Testis (tissue), 2 donors: ENCODE results near the gene FAM193B.

Source experiments
- CTCF ChIP-seq, 3 experiments: fragments of 450-650 bp in 2 of 3; fragments of 200-600 bp in 1 of 3; sonication (generic) in 1 of 3; IDR thresholded peaks; one replicate each; pipeline ENCODE4 v1.5.1; 2016 to 2019; ENCODE audit warnings: antibody characterized with exemption in 3 of 3, mild to moderate bottlenecking in 2 of 3, moderate library complexity in 1 of 3
- POLR2A ChIP-seq: fragments of 450-650 bp; IDR thresholded peaks from one replicate; pipeline ENCODE4 v1.6.1; 2017; ENCODE audit warnings: antibody characterized with exemption, mild to moderate bottlenecking, moderate library complexity

DNA sequence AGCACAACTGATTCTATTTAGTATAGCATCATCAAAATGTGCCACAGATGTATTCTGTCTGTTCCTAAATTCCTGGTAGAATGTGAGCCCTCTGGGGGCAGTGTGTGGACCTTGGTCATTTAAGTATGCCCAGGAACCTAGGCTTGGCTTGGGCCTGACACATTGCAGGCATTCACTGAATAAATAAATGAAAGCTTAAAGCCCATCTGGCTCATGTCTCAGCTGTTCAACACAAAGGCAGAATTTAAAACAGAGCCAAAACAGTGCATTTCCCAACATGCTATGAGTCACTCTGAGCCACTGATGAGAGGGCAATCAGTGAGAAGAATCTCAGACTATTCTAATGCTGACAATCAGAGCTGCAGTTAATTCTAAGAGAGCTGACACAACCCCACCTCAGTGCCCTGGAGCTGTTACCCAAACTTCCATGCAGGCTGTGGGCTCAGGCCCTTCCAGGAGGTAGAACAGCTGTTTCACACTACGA lies 8.1 kb downstream of the FAM193B start:
- TF ChIP-seq POLR2A: no peak
- TF ChIP-seq CTCF (IDR thresholded peaks at IDR 0.05): no peak
